Right cardiac atrium (tissue), 5 donors: ENCODE measurements around the gene KRT4. TPM values are rescaled to one million over a fixed set of nuclear protein-coding genes. Genes with fewer than 3 reads are reported as not detected.

Experiments
- ATAC-seq, 2 donors: fragments of 200-7000 bp; cut with Tn5 transposase; one replicate each; pipeline versions ENCODE4 v1.8.0 to v1.9.1; 2020; ENCODE audit warnings: moderate library complexity in 2 of 2, mild to moderate bottlenecking in 1 of 2
- DNase-seq, 3 donors: peaks; one replicate each; pipeline ENCODE4 v3.0.0-alpha.2; 2020
- H3K27ac ChIP-seq: one replicate; pipeline ENCODE4 v1.5.1; 2013; ENCODE audit warnings: mild to moderate bottlenecking, low read length, control low read depth, moderate library complexity
- H3K27me3 ChIP-seq: one replicate; pipeline ENCODE4 v1.6.1; 2013; ENCODE audit not compliant: control insufficient read depth, insufficient read depth
- H3K4me1 ChIP-seq: one replicate; pipeline ENCODE4 v1.6.1; 2013; ENCODE audit warnings: low read length; ENCODE audit not compliant: control insufficient read depth, insufficient read depth
- H3K4me3 ChIP-seq: one replicate; pipeline ENCODE4 v1.5.1; 2013; ENCODE audit warnings: low read length, control low read depth
- H3K9me3 ChIP-seq: one replicate; pipeline ENCODE4 v1.6.1; 2013; ENCODE audit warnings: low read length; ENCODE audit not compliant: control insufficient read depth
- whole genome bisulfite sequencing: extraction: QIAGEN DNeasy Blood & Tissue Kit; methylation state at CpG from one replicate; pipeline ENCODE4 v1.1.7; 2013; 5-methylcytosine and 5-hydroxymethylcytosine counted together
- intact Hi-C, 4 donors: fragments of 100-400 bp; cut with DNase I; formaldehyde crosslinking; loops; one replicate each; pipeline versions ENCODE4 v1.11.0 to v1.14.0; 2022 to 2023
- polyA plus RNA-seq: library from polyadenylated mRNA; stranded (reverse); fragments of 200-250 nt; gene quantifications from one replicate; pipeline ENCODE4 v1.2.3, GENCODE V29; 2013
- total RNA-seq, 4 donors: library from RNA; stranded (reverse); fragmentation: NEBNext Ultra II Directional; extraction: Animal tissue kit (Norgen Biotek cat#: 25700); gene quantifications; one replicate each; pipeline ENCODE4 v1.2.1, GENCODE V29; 2021
- donor health status: healthy with polysubstance abuse.
- donor health status: DM: no; HTN: yes; CAD: no.
- donor health status: DM: no; HTN: no; CAD: no.
- donor health status: DM: no; HTN: yes; CAD: no; lungs with severe emphysema.
- donor health status: DM: yes; HTN: yes; CAD: no.

The KRT4 gene
- total and polyA plus RNA-seq, 5 donors, result 0.20 TPM; not detected in 4

DNA sequence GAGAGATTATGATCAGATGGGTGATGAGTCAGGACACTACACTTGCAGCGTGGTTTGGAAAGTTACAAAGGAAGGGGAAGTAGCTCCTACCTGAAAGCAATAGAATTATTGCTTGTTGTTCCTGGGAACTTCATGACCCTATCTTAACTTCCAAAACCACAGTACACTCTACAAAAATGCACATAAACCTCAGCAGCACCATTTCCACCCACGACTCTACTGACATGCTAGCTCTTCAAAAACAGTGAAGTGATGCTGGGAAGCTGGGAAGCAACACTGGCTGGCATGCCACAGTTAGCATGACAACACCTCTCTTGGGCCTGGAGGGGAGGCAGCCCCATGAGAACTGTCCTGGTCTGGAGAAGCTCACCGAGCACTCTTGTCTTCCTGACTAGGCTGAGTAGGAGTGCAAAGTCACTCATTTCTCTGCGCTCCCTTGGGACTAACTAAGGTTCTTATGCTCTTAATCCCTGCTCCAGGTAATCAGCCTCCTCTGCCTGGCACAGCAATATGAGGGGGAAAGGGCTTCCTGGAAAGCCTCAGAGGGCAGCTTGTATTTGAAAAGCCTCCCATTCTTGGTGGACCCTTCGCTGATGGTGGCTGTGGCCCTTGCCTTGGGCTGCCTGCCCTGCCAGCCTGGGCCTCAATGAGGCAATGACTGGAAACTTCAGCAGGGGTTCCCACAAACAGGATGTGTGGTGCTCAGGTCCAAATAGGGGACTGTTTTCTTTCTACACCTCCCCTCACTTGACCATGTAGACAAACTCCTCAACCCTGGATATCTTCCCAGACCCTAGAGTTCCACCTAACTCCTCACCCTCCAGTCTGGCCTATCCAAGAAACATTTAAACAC, 19.2 kb downstream of the KRT4 start:
- Histone ChIP-seq H3K27me3 (no peaks in the 10 kb centered on the region), H3K27ac (no peak overlapping the region), H3K4me3 (no peak overlapping the region), H3K9me3 (no peaks in the 10 kb centered on the region), H3K4me1 (no peaks in the 10 kb centered on the region)
- WGBS, result 78% methylated on average over 5 of the region's 5 CpGs
- no peak for DNase-seq
- intact Hi-C loops, result no loop called here
- no peak for ATAC-seq

DNA sequence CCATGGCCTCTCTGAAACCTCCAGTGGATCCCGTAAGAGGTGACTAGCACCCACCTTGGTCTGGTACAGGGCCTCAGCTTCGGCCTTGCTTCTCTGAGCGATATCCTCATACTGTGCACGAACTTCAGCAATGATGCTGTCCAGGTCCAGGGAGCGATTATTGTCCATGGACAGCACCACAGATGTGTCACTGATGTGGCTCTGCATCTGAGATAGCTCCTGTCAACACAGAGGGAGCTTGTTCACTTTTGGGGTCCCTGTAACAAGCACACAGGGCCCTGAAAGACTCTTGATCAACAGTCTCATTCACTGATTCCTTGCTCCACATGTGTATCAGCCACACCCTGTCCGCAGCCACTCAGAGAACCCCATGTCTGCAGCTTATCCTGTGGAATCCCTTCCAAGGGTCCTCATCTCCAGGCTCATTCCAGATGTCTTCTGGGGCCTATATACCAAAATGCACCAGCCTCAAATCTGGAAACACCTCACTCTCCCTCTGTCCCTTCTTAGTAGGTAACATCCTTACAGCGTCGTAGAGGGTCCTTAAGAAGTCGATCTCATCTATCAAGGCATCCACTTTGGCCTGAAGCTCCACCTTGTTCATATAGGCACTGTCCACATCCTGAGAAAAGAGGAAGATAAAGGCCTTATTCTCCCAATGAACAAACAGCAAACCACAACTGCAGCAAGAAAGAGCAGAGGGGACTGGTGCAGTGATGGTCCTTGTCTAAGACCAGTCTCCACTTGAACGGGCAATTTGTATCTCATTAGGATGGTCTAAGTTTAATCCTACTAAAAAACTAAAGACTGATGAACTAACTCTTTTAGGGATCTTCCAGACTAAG, 21.5 kb downstream of the KRT4 start:
- no peak overlapping the region for H3K27ac ChIP-seq
- intact Hi-C loops, result no loop called here
- DNase-seq (no peak), ATAC-seq (no peak)
- 76% methylated on average over 10 of the region's 10 CpGs for WGBS
- no peaks in the 10 kb centered on the region for H3K4me1 ChIP-seq
- no peaks in the 10 kb centered on the region for H3K27me3 ChIP-seq
- no peak overlapping the region for H3K4me3 ChIP-seq
- no peaks in the 10 kb centered on the region for H3K9me3 ChIP-seq

DNA sequence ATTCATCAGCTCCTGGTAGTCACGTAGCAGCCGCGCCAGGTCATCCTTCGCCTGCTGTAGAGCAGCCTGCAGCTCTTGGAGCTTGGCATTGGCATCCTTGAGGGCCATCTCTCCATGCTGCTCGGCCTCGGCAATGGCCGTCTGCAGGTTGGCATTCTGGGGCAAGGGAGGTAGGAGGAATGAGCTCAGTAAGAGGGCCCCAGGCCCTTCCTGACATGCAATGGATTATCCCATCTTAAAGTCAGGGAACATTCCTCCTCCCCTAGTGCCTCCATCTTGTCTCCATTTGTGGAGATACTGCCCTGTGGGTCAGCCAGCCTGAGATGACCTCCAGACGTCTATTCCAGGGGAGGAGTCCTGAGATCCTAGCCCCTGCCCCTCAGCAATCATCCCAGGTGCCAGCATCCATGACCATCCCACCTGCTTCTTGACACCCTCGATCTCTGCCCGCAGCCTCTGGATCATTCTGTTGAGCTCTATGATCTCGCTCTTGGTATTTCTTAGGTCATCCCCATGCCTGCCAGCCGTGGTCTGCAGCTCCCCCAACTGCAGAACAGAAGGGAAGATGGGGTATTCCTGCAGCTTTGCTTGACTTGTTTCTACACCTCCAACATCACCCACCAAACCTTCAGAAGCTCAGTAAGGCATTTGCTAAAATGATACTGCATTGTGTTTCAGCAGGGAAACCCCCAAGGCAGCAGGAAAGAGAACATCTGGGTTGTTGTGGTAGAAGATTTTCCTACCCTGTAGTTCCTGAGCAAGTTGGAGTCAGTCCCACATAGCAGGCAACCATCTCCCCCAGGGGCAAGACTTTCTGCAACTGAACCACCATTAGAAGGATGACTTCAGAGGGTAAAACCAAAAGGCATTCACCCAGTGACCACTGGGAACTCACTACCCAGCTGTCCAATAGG, 22.4 kb downstream of the KRT4 start:
- Histone ChIP-seq H3K4me3 (no peak overlapping the region), H3K27me3 (no peaks in the 10 kb centered on the region), H3K9me3 (no peaks in the 10 kb centered on the region), H3K4me1 (no peaks in the 10 kb centered on the region), H3K27ac (no peak overlapping the region)
- DNase-seq, result no peak
- intact Hi-C loops, result no loop called here
- ATAC-seq, result no peak
- WGBS, result 89% methylated on average over 12 of the region's 12 CpGs

DNA sequence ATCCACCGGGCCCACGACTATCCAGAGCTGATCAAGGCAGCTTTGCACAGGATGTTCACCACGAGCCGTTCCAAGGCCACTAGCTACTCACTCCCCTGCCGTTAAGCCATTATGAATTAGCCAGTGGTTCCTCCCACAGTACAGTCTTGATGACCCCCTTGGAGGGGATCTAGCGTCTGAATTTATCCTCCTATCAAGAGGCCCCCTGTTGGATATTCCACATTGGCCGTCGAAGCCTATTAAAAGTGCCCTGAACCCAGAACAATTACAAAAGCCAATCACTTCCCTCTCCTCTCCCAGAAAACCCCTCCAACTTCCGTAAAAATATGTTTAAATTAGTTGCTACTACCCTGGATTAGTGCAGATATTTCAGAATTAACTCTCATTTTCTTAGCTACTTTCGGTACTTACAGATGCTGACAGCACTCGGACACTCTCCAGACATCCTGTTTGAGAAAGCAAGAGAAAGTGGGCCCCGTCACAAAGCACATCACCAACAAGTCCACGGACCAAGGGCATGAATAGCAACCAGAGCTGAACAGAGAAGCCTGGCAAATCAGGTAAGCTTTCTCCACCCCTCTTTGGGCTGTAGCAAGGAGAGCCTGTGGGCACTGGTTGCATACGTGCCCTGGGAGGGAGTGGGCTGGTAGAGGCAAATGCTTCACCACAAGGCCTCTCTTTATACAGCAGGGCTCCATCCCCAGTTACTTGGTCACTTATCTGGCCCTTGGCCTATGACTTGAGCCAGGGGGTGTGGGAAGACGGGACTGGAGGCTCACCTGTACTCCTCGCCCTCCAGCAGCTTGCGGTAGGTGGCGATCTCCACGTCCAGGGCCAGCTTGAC, 23.3 kb downstream of the KRT4 start:
- no peak overlapping the region for H3K27ac ChIP-seq
- no peak overlapping the region for H3K4me3 ChIP-seq
- DNase-seq (no peak), ATAC-seq (peak in 1 of 2 donors; percentile 21)
- H3K4me1 ChIP-seq, result no peaks in the 10 kb centered on the region
- 57% methylated on average over 19 of the region's 19 CpGs for WGBS
- intact Hi-C loops, result no loop called here
- H3K9me3 ChIP-seq, result no peaks in the 10 kb centered on the region
- no peaks in the 10 kb centered on the region for H3K27me3 ChIP-seq

GRCh38 chr12:52789637-52790426, 24.1 kb downstream of the KRT4 start:
- no peaks in the 10 kb centered on the region for H3K27me3 ChIP-seq
- ATAC-seq, result peak in 1 of 2 donors; percentile 39
- H3K4me1 ChIP-seq, result no peaks in the 10 kb centered on the region
- no peak overlapping the region for H3K4me3 ChIP-seq
- DNase-seq, result no peak
- 21% methylated on average over 50 of the region's 50 CpGs for WGBS
- intact Hi-C loops, result no loop called here
- H3K27ac ChIP-seq, result no peak overlapping the region
- H3K9me3 ChIP-seq, result no peaks in the 10 kb centered on the region

- WGBS, result 93% methylated on average over 11 of the region's 11 CpGs
- intact Hi-C loops, result no loop called here
- ATAC-seq (no peak), DNase-seq (no peak)
- H3K4me1 ChIP-seq, result no peaks in the 10 kb centered on the region
- no peak overlapping the region for H3K27ac ChIP-seq
- H3K27me3 ChIP-seq, result no peaks in the 10 kb centered on the region
- no peaks in the 10 kb centered on the region for H3K9me3 ChIP-seq
- H3K4me3 ChIP-seq, result no peak overlapping the region
These were observed 24.9 kb downstream of the KRT4 start for GRCh38 chr12:52788876-52789636.

DNA sequence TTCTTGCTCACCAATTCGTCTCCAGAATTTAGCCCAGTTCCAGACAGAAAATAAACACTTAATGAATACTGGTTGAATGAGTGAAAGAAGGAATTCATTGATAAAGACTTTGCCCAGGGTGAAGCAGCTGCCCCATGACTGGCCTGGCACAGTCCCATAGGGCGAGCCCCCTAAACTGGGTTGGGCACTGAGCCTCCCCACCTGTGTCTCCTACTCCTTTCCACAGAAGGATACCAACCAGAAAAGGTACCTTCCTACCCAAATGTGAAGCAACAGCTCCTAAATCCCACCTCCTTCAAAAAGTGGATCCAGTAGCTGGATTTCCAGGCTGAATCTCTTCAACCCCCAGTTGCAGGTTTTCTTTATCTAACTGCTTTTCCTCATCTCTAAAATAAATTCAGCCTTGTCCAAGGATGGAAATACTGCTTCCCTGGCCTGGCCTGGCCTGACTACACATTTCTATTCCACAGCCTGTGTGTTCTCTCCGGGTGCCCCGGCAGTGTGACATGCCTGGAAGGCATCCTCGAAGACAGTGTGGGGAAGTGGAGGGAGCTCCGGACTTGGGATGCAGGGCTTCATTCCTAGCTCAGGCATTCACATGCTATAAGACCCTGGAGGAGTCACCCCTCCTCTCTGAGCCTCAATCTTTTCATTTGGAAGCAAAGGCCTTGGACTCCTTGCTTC, 25.6 kb downstream of the KRT4 start:
- DNase-seq, result no peak
- no peaks in the 10 kb centered on the region for H3K4me1 ChIP-seq
- H3K4me3 ChIP-seq, result no peak overlapping the region
- no peaks in the 10 kb centered on the region for H3K27me3 ChIP-seq
- no peak overlapping the region for H3K27ac ChIP-seq
- intact Hi-C loops, result no loop called here
- 80% methylated on average over 6 of the region's 6 CpGs for WGBS
- H3K9me3 ChIP-seq, result no peaks in the 10 kb centered on the region
- ATAC-seq, result no peak

- DNase-seq, result no peak
- no peak for ATAC-seq
- 62% methylated on average over 6 of the region's 6 CpGs for WGBS
- intact Hi-C loops, result no loop called here
- no peaks in the 10 kb centered on the region for H3K4me1 ChIP-seq
- H3K27ac ChIP-seq, result no peak overlapping the region
- no peaks in the 10 kb centered on the region for H3K9me3 ChIP-seq
- no peak overlapping the region for H3K4me3 ChIP-seq
- H3K27me3 ChIP-seq, result no peaks in the 10 kb centered on the region
These were observed 26.4 kb downstream of the KRT4 start for GRCh38 chr12:52787324-52788191.
